Psoas muscle (tissue), 8 donors: ENCODE data around the gene C4orf17. TPM values are rescaled to one million over a fixed set of nuclear protein-coding genes. Genes with fewer than 3 reads are reported as not detected.

Source experiments
- ATAC-seq, 4 donors: fragments of 200-7000 bp; cut with Tn5 transposase; one replicate each; pipeline ENCODE4 v1.9.1; 2020; ENCODE audit warnings: moderate library complexity in 3 of 4, mild to moderate bottlenecking in 2 of 4
- DNase-seq, 2 donors: peaks; one replicate each; pipeline ENCODE4 v3.0.0-alpha.2; 2020
- H3K27ac ChIP-seq: fragments of 200-600 bp; one replicate; pipeline ENCODE4 v1.8.0; 2022
- H3K27me3 ChIP-seq, 3 donors: fragments of 200-600 bp in 1 of 3; one replicate each; pipeline versions ENCODE4 v1.6.1 to v1.8.0; 2013 to 2022; ENCODE audit warnings: low read length in 2 of 3, mild to moderate bottlenecking in 2 of 3, moderate library complexity in 1 of 3; ENCODE audit not compliant: insufficient read depth in 3 of 3
- H3K36me3 ChIP-seq, 2 donors: fragments of 200-600 bp in 1 of 2; one replicate each; pipeline versions ENCODE4 v1.6.1 to v1.8.0; 2013 to 2022; ENCODE audit warnings: low read depth in 1 of 2, mild to moderate bottlenecking in 1 of 2, moderate library complexity in 1 of 2; ENCODE audit not compliant: insufficient read depth in 1 of 2
- H3K4me1 ChIP-seq: fragments of 200-600 bp; one replicate; pipeline ENCODE4 v1.8.0; 2022
- H3K4me3 ChIP-seq: fragments of 200-600 bp; one replicate; pipeline ENCODE4 v1.8.0; 2022; ENCODE audit warnings: mild to moderate bottlenecking
- H3K9me3 ChIP-seq: fragments of 200-600 bp; one replicate; pipeline ENCODE4 v1.8.0; 2022
- CTCF ChIP-seq: fragments of 200-600 bp; IDR thresholded peaks from one replicate; pipeline ENCODE4 v1.8.0; 2022; ENCODE audit warnings: antibody characterized with exemption
- WGBS, 3 donors: extraction: QIAGEN DNeasy Blood & Tissue Kit; methylation state at CpG; one replicate each; pipeline versions ENCODE4 v1.1.6 to v1.1.7; 2013; 5-methylcytosine and 5-hydroxymethylcytosine counted together
- intact Hi-C, 2 donors: fragments of 100-400 bp; cut with DNase I; formaldehyde crosslinking; loops; one replicate each; pipeline versions ENCODE4 v1.11.0 to v1.14.2; 2022
- polyA plus RNA-seq, 3 donors: library from polyadenylated mRNA; stranded (reverse); fragments of 200-250 nt; gene quantifications; one replicate each; pipeline ENCODE4 v1.2.3, GENCODE V29; 2013
- total RNA-seq, 4 donors: library from RNA; stranded (reverse); fragmentation: NEBNext Ultra II Directional in 2 of 4; extraction: Animal tissue kit (Norgen Biotek cat#: 25700) in 2 of 4; gene quantifications; one replicate each; pipeline versions ENCODE4 v1.2.1 to v1.2.4, GENCODE V29; 2021 to 2023
- donor health status: healthy with polysubstance abuse.
- donor health status: DM: no; HTN: no; CAD: no; lungs with moderate emphysema.
- donor health status: Bipolar disorder and iron deficiency.
- donor health status: healthy.
- donor health status: DM: yes; HTN: yes; CAD: no.
- donor health status: DM: no; HTN: no; CAD: no.
- donor health status: DM: no; HTN: no; CAD: no.
- donor health status: DM: yes; HTN: yes; CAD: no.

Gene C4orf17
- total and polyA plus RNA-seq, 7 donors = not detected

- Histone ChIP-seq H3K27ac (no peak overlapping the region), H3K9me3 (no peaks in the 10 kb centered on the region), H3K4me3 (no peak overlapping the region), H3K27me3 (no peaks in the 10 kb centered on the region), H3K4me1 (peaks cover 10% of the 10 kb centered on the region), H3K36me3 (no peaks in the 10 kb centered on the region)
- intact Hi-C loops = no loop called here
- WGBS, 3 donors = 76 to 98% (median 87%) methylated on average over 2 of the region's 2 CpGs
- TF ChIP-seq CTCF = no peak
- ATAC-seq (no peak), DNase-seq (no peak)
Measured at GRCh38 chr4:99578714-99579113, 67.9 kb downstream of the C4orf17 start.

GRCh38 chr4:99585516-99585915 is 74.7 kb downstream of the C4orf17 start:
- no peak overlapping the region for H3K27ac ChIP-seq
- H3K36me3 ChIP-seq = no peaks in the 10 kb centered on the region
- intact Hi-C loops = no loop called here
- WGBS, 3 donors = 94 to 98% (median 96%) methylated on average over 1 of the region's 1 CpG
- no peak overlapping the region for H3K4me3 ChIP-seq
- DNase-seq = no peak
- no peak for ATAC-seq
- no peak for TF ChIP-seq CTCF
- H3K4me1 ChIP-seq = peaks cover 18% of the 10 kb centered on the region
- no peaks in the 10 kb centered on the region for H3K27me3 ChIP-seq
- H3K9me3 ChIP-seq = no peaks in the 10 kb centered on the region

GRCh38 chr4:99586322-99586721 is 75.5 kb downstream of the C4orf17 start:
- ATAC-seq = no peak
- Histone ChIP-seq H3K36me3 (no peaks in the 10 kb centered on the region), H3K9me3 (no peaks in the 10 kb centered on the region), H3K27ac (no peak overlapping the region), H3K4me1 (peaks cover 18% of the 10 kb centered on the region), H3K27me3 (no peaks in the 10 kb centered on the region), H3K4me3 (no peak overlapping the region)
- intact Hi-C loops = no loop called here
- DNase-seq = no peak
- 34 to 49% (median 43%) methylated on average over 2 of the region's 2 CpGs for WGBS, 3 donors
- no peak for TF ChIP-seq CTCF

- H3K36me3 ChIP-seq = no peaks in the 10 kb centered on the region
- no peaks in the 10 kb centered on the region for H3K27me3 ChIP-seq
- no peak for TF ChIP-seq CTCF
- H3K27ac ChIP-seq = no peak overlapping the region
- H3K4me1 ChIP-seq = peaks cover 18% of the 10 kb centered on the region
- DNase-seq (no peak), ATAC-seq (no peak)
- 33 to 55% (median 41%) methylated on average over 1 of the region's 1 CpG for WGBS, 3 donors
- H3K9me3 ChIP-seq = no peaks in the 10 kb centered on the region
- intact Hi-C loops = no loop called here
- H3K4me3 ChIP-seq = no peak overlapping the region
Measured at GRCh38 chr4:99586797-99587196, 76.0 kb downstream of the C4orf17 start.

GRCh38 chr4:99587309-99587708 is 76.5 kb downstream of the C4orf17 start:
- intact Hi-C loops = no loop called here
- H3K27ac ChIP-seq = peak overlapping the region; percentile 4

More at GRCh38 chr4:99587309-99587708, 76.5 kb downstream of the C4orf17 start:
- no peak for ATAC-seq
- DNase-seq = no peak
- Histone ChIP-seq H3K4me3 (no peak overlapping the region), H3K4me1 (peaks cover 18% of the 10 kb centered on the region), H3K36me3 (no peaks in the 10 kb centered on the region), H3K9me3 (no peaks in the 10 kb centered on the region), H3K27me3 (no peaks in the 10 kb centered on the region)
- no peak for TF ChIP-seq CTCF
